GM19463 (cell line): Measurements from ENCODE around the gene RBKS.

Source experiments
- ATAC-seq: cut with Tn5 transposase; IDR thresholded peaks from one replicate; pipeline ENCODE4 v1.9.1; 2021; ENCODE audit warnings: mild to moderate bottlenecking, moderate library complexity; ENCODE audit not compliant: unreplicated experiment

Gene RBKS

DNA sequence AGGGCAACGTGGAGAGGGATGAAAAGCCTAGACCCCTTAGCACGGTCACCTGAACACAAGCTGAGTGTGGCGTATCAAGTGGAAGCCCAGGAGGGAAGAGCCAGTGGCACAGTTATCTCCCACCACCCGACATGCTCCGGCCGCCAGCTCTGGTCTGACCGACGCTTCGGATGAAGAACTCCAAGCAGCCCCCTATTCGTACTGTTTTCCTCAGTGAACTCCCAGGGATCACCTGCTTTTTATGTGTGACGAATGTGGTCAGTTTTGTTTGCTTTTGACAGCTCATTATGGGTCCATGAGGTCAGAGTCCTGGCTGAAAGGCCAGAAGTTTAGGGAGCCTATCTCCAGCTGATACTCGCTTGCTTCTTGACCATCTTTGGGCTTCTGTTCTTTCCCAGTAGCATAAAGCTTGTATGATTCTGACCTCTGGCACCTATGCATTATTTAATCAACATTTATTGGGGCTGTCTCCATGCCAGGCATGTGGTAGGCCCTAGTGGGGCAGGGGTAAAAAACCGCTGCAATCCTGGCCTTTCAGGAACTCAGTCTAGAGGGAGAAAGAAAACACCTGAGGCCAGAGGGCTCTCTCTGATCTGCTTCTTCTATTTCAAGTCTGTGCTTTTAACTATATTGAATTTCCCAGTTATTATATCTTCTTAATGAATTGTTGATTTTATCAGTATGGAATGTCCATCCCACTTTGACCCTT, 151.7 kb downstream of the RBKS start:
- ATAC-seq, result no peak

DNA sequence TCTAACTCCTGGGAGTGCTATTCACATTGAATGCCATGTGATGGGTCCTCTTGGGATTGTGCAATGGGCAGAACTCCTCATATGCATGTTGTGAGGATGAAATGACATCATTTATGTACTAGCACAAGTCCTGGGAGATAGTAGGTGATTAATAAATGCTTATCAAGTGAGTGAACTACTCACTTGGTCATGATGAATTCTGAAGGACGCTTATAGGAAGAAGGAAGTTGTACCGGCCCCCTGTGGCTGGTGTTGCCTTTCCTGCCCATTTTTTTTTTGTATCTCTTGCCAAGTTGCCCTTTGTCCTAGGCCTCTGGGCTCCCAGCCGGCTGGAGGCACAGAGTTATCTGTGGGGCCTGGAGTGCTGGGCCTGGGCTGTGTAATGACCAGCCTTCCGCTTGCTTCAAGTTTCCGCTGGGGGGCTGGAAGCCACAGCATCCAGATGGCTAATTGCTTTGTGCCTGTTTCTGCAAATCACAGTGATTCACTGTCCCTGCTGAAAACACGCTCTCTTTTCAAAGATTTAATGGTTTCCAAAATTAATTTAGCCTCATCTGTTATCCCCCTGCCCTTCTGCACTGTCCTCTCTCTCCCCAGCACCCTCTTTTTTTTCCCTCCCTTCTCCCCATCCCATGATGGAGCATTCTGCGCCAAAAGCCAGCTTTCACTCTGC, 152.4 kb downstream of the RBKS start:
- no peak for ATAC-seq

DNA sequence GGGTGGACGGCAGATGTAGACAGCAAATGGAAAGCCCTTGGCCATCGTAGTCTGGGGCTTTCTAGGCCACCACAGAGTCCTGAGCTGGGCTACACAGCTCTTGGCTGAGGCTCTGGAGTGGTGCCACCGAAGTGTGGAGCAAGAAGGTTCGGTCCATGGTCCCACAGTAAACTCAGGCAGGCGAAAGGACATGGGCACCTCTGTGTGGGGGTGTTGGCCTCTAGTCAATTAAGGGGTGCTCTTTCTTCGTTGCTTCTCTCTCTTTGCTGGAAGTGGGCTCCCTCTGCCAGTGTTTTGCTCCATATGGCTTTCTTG, 153.3 kb downstream of the RBKS start:
- no peak for ATAC-seq

DNA sequence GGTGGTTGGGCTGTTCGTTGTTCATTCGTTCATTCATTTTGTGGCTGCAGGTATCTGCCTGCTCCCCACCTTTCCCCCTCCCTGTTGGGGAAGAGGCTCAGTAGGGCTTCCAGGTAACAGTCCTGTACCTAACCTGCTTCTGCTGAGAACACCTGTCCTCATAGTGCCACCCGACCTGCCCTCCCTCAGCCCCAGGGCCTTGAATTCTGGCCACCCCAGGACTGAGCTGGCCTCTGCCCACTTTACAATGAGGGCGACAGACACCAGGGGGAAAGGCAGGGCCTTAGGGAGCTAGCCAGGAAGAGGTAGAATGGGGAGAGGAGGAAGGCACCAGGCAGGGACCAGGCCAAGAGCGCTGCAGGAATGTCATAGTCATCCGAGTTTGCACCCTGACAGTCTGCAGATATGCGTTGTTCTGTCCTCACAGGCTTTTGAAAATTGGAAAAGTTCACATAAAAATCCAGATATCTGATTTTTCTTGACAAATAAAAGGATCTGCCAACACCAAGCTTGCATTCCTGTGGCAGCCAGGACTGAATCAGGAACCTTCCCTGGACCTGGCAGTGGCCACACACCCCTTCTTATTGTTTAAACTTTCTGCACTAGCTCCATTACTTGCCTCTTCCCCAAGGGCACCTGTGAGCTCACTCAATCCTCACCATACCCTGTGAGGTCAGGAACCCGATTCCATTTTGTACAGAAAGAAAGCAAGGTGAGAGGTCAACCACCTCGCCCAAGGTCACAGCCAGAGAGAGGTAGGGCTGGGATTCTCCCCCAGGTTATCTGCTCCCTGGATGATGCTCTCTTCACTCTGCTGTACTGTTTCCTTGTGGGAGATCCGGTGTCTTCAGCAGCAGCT, 153.9 kb downstream of the RBKS start:
- no peak for ATAC-seq

DNA sequence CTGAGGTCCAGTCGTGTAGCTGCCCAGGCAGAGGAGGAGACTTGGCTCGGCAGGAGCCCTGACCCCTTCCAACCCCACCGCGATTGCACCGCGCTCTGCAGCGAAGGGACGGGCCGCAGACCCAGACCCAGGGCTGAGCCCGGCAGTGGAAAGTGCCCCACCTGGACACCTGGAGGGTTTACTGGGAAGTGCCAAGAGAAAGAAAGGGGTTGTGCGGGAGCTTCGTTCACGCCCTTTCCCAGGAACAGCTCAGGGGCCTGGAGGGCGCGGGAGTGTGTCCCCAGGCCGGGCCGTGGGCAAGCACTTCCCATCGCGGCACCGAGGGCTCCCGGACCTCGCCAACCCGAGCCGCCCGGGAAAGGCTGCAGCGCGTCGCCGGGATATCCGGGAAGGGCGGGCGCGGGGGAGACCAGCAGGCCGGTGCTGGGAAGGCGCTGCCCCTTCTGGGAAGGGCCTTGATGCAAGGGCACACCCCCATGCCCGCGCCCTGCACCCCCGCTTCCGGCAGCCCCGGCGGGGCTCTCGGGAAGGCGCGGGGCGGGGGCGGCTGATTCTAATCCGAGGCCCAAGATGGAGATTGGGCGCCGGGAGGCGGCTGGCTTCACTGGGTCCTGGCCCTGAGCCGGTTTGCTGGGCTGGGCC, 154.8 kb downstream of the RBKS start:
- no peak for ATAC-seq

DNA sequence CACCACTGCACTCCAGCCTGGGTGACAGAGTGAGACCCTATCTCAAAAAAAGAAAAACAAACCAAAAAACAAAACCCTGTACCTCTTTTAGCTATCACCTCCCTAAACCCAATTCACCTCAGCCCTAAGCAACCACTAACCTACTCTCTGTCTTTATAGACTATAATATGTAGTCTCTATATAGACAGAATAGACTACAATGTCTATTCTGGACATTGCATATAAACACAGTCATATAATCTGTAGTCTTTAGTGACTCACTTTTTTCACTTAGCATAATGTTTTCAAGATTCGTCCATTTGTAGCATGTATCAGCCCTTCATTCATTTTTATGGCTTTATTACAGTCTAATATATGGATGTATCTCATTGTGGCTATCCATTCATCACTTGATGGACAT, 155.9 kb downstream of the RBKS start:
- ATAC-seq, result no peak
